ENCODE measurements around the gene GTPBP6. TPM values are rescaled to one million over a fixed set of nuclear protein-coding genes. Genes with fewer than 3 reads are reported as not detected.
"Not testable (repeated sequence)": the region's sequence is repeated elsewhere in the genome, so short reads cannot be mapped to it uniquely, and the experiment has no call there.

Gene GTPBP6
- polyA plus RNA-seq, 1 of the 3 experiments (the other 2 are of a cell fraction): 47.3 TPM

- H3K36me3 ChIP-seq (replicated peaks in 1 of 2; ENCODE audit: control insufficient read depth in 1 of 2, insufficient read depth in 2 of 2, low read length in 1 of 2): no peaks in the 10 kb centered on the region
- no peaks in the 10 kb centered on the region for H3K4me1 ChIP-seq (ENCODE audit: control insufficient read depth in 1 of 2, insufficient read depth in 2 of 2, low read depth in 1 of 2, low read length in 1 of 2)
- no peaks in the 10 kb centered on the region for H3K9me2 ChIP-seq
- no peak overlapping the region for H2AFZ ChIP-seq (ENCODE audit: low read depth)
- ChIA-PET POLR2A (no interaction called here), CTCF (no interaction called here)
- no peak overlapping the region for H3K4me2 ChIP-seq
- no peak overlapping the region for H3K27ac ChIP-seq (ENCODE audit: low read depth in 2 of 2, low read length in 1 of 2)
- WGBS (ENCODE audit: low lambda C conversion rate): 47% methylated on average over 15 of the region's 21 CpGs
- TF ChIP-seq SMC3 (IDR thresholded peaks at IDR 0.05; ENCODE audit: low read depth, low read length) (no peak), JUND (IDR thresholded peaks at IDR 0.05) (no peak), RAD21 (IDR thresholded peaks at IDR 0.05; ENCODE audit: low read length) (no peak), FOXM1 (IDR thresholded peaks at IDR 0.05; ENCODE audit: low read depth) (no peak), CTCF (IDR thresholded peaks at IDR 0.05) (no peak), MEF2A (IDR thresholded peaks at IDR 0.05; ENCODE audit: borderline replicate concordance, low read depth) (no peak), SIN3A (IDR thresholded peaks at IDR 0.05; ENCODE audit: borderline replicate concordance, low read depth, low read length) (no peak), TAF1 (IDR thresholded peaks at IDR 0.05; ENCODE audit: borderline replicate concordance, low read depth, low read length) (no peak), IRF3 (IDR thresholded peaks at IDR 0.05; ENCODE audit: low read depth, low read length) (no peak), GABPA (IDR thresholded peaks at IDR 0.05; ENCODE audit: low read depth) (no peak), EZH2phosphoT487 (IDR thresholded peaks at IDR 0.05; ENCODE audit: borderline replicate concordance, low read depth) (no peak), NRF1 (IDR thresholded peaks at IDR 0.05; ENCODE audit: low read depth, low read length) (no peak), YY1 (IDR thresholded peaks at IDR 0.05; ENCODE audit: low read depth) (no peak), POLR2AphosphoS5 (IDR thresholded peaks at IDR 0.05; ENCODE audit: low read depth, low read length) (no peak), NFIC (IDR thresholded peaks at IDR 0.05; ENCODE audit: borderline replicate concordance) (no peak), EP300 (IDR thresholded peaks at IDR 0.05; ENCODE audit: borderline replicate concordance in 1 of 2, low read depth in 1 of 2, low read length in 1 of 2) (no peak)
- TF ChIP-seq, protein P1, sequence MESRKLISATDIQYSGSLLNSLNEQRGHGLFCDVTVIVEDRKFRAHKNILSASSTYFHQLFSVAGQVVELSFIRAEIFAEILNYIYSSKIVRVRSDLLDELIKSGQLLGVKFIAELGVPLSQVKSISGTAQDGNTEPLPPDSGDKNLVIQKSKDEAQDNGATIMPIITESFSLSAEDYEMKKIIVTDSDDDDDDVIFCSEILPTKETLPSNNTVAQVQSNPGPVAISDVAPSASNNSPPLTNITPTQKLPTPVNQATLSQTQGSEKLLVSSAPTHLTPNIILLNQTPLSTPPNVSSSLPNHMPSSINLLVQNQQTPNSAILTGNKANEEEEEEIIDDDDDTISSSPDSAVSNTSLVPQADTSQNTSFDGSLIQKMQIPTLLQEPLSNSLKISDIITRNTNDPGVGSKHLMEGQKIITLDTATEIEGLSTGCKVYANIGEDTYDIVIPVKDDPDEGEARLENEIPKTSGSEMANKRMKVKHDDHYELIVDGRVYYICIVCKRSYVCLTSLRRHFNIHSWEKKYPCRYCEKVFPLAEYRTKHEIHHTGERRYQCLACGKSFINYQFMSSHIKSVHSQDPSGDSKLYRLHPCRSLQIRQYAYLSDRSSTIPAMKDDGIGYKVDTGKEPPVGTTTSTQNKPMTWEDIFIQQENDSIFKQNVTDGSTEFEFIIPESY (IDR thresholded peaks at IDR 0.05; ENCODE audit: borderline replicate concordance, low read depth): no peak
- TF ChIP-seq, protein P2, sequence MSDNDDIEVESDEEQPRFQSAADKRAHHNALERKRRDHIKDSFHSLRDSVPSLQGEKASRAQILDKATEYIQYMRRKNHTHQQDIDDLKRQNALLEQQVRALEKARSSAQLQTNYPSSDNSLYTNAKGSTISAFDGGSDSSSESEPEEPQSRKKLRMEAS (IDR thresholded peaks at IDR 0.05; ENCODE audit: low read depth): no peak
- TF ChIP-seq, protein P3, sequence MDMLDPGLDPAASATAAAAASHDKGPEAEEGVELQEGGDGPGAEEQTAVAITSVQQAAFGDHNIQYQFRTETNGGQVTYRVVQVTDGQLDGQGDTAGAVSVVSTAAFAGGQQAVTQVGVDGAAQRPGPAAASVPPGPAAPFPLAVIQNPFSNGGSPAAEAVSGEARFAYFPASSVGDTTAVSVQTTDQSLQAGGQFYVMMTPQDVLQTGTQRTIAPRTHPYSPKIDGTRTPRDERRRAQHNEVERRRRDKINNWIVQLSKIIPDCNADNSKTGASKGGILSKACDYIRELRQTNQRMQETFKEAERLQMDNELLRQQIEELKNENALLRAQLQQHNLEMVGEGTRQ (IDR thresholded peaks at IDR 0.05; ENCODE audit: borderline replicate concordance, low read depth, low read length): no peak
- TF ChIP-seq, protein P4, sequence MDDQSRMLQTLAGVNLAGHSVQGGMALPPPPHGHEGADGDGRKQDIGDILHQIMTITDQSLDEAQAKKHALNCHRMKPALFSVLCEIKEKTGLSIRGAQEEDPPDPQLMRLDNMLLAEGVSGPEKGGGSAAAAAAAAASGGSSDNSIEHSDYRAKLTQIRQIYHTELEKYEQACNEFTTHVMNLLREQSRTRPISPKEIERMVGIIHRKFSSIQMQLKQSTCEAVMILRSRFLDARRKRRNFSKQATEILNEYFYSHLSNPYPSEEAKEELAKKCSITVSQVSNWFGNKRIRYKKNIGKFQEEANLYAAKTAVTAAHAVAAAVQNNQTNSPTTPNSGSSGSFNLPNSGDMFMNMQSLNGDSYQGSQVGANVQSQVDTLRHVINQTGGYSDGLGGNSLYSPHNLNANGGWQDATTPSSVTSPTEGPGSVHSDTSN (IDR thresholded peaks at IDR 0.05): no peak
- H3K27me3 ChIP-seq (ENCODE audit: insufficient read depth): no peaks in the 10 kb centered on the region; the same call in 1 of the 2 replicates
- no peak overlapping the region for H3K4me3 ChIP-seq (ENCODE audit: low read depth in 2 of 2, low read length in 1 of 2)
- DNase-seq: no peak
- H4K20me1 ChIP-seq (ENCODE audit: insufficient read depth): no peaks in the 10 kb centered on the region
- H3K9ac ChIP-seq: no peak overlapping the region
- no peaks in the 10 kb centered on the region for H3K79me2 ChIP-seq (ENCODE audit: insufficient read depth)
- no peaks in the 10 kb centered on the region for H3F3A ChIP-seq (replicated peaks; ENCODE audit: insufficient read depth)
- H3K9me3 ChIP-seq: no peaks in the 10 kb centered on the region
Observed at GRCh38 chrX:257681-258289, 60.8 kb downstream of the GTPBP6 start.

DNA sequence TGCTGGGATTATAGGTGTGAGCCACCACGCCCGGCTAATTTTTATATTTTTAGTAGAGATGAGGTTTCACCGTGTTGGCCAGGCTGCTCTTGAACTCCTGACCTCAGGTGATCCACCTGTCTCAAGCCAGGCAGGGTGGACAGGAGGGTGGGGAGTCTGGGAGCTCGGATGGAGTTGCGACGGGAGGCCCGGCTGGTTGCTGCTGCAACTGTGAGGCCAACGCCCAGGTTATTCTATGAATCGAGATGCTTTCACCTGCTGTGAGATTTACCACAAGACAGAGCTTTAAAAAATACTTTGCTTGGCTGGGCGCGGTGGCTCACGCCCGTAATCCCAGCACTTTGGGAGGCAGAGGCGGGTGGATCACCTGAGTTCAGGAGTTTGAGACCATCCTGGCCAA lies 61.5 kb downstream of the GTPBP6 start:
- H4K20me1 ChIP-seq (ENCODE audit: insufficient read depth); H3K9ac ChIP-seq; CTCF ChIA-PET; DNase-seq; H3K79me2 ChIP-seq (ENCODE audit: insufficient read depth); H3K4me1 ChIP-seq (ENCODE audit: control insufficient read depth in 1 of 2, insufficient read depth in 2 of 2, low read depth in 1 of 2, low read length in 1 of 2); H3K4me3 ChIP-seq (ENCODE audit: low read depth in 2 of 2, low read length in 1 of 2); H3K4me2 ChIP-seq; H3K27me3 ChIP-seq (ENCODE audit: insufficient read depth); H3K9me3 ChIP-seq; H3F3A ChIP-seq (replicated peaks; ENCODE audit: insufficient read depth); H3K9me2 ChIP-seq; POLR2A ChIA-PET; H3K27ac ChIP-seq (ENCODE audit: low read depth in 2 of 2, low read length in 1 of 2); H3K36me3 ChIP-seq (replicated peaks in 1 of 2; ENCODE audit: control insufficient read depth in 1 of 2, insufficient read depth in 2 of 2, low read length in 1 of 2); H2AFZ ChIP-seq (ENCODE audit: low read depth): not testable (repeated sequence)
- 23% methylated on average over 11 of the region's 14 CpGs for WGBS (ENCODE audit: low lambda C conversion rate)
